H1 (cell line): ENCODE results near the gene SCAI. TPM values are rescaled to one million over a fixed set of nuclear protein-coding genes. Genes with fewer than 3 reads are reported as not detected.

Source experiments
- CTCF ChIA-PET: fragments of 300-600 bp; sonication (Branson Sonifier 250); formaldehyde crosslinking; loops from one replicate; lab custom pipeline; 2021; ENCODE audit not compliant: partially characterized antibody; lab: Charles Lee
- POLR2A ChIA-PET: fragments of 300-600 bp; sonication (Branson Sonifier 250); formaldehyde crosslinking; loops from one replicate; lab custom pipeline; 2021; ENCODE audit warnings: inconsistent platforms; ENCODE audit not compliant: partially characterized antibody; lab: Charles Lee
- DNase-seq, 2 experiments: peaks; one replicate each; pipeline versions ENCODE4 v3.0.0 to v3.0.0-alpha.2; 2010 to 2022; ENCODE audit warnings: low spot score in 2 of 2, low read depth in 1 of 2, mixed read lengths in 1 of 2
- FAIRE-seq: peaks from 2 replicates; lab custom pipeline; 2011; peaks lifted over from hg19 to GRCh38; lab: Jason Lieb, UNC
- H2AFZ ChIP-seq: 2 replicates; pipeline ENCODE4 v1.8.1; 2012; ENCODE audit warnings: low read length, inconsistent platforms
- H2AK5ac ChIP-seq: 2 replicates; pipeline ENCODE4 v1.6.1; 2013; ENCODE audit warnings: low read depth, low read length
- H2BK120ac ChIP-seq: replicated peaks from 2 replicates; pipeline ENCODE3; 2013; ENCODE audit warnings: low read depth, low read length, inconsistent platforms
- H2BK12ac ChIP-seq: 2 replicates; pipeline ENCODE4 v1.6.1; 2013; ENCODE audit warnings: low read depth, low read length
- H2BK15ac ChIP-seq: 2 replicates; pipeline ENCODE4 v1.6.1; 2013; ENCODE audit warnings: low read length
- H2BK20ac ChIP-seq: 2 replicates; pipeline ENCODE4 v1.6.1; 2013; ENCODE audit warnings: low read length
- H2BK5ac ChIP-seq: 2 replicates; pipeline ENCODE4 v1.6.1; 2013; ENCODE audit warnings: low read depth, low read length
- H3K14ac ChIP-seq: 2 replicates; pipeline ENCODE4 v1.6.1; 2013; ENCODE audit warnings: inconsistent platforms; ENCODE audit not compliant: insufficient read length
- H3K18ac ChIP-seq: 2 replicates; pipeline ENCODE4 v1.6.1; 2013; ENCODE audit warnings: low read length; ENCODE audit errors: extremely low read depth
- H3K23ac ChIP-seq: 2 replicates; pipeline ENCODE4 v1.6.1; 2013; ENCODE audit warnings: inconsistent platforms; ENCODE audit not compliant: insufficient read length
- H3K23me2 ChIP-seq: 2 replicates; pipeline ENCODE4 v1.6.1; 2013; ENCODE audit warnings: low read depth, low read length
- H3K27ac ChIP-seq: 2 replicates; pipeline ENCODE4 v1.6.1; 2011; ENCODE audit warnings: low read depth, low read length, inconsistent platforms
- H3K27me3 ChIP-seq, 4 experiments: replicated peaks in 1 of 4; 1 replicate in 1 of 4; 2 replicates in 3 of 4; pipeline versions ENCODE4 v1.6.1 to v1.8.1; 2011 to 2013; ENCODE audit warnings: low read length in 3 of 4, mild to moderate bottlenecking in 3 of 4, inconsistent platforms in 2 of 4, mixed read lengths in 2 of 4, moderate library complexity in 1 of 4; ENCODE audit not compliant: control insufficient read depth in 3 of 4, insufficient read depth in 3 of 4; ENCODE audit errors: extremely low read depth in 1 of 4
- H3K36me3 ChIP-seq, 4 experiments: 2 replicates each; pipeline versions ENCODE4 v1.6.1 to v1.8.1; 2011 to 2013; ENCODE audit warnings: mild to moderate bottlenecking in 4 of 4, low read length in 3 of 4, moderate library complexity in 2 of 4, control low read depth in 1 of 4, inconsistent platforms in 1 of 4; ENCODE audit not compliant: insufficient read depth in 4 of 4, control insufficient read depth in 2 of 4
- H3K4ac ChIP-seq: replicated peaks from 2 replicates; pipeline ENCODE3; 2013; ENCODE audit warnings: low read length, low read depth, mixed read lengths, inconsistent platforms; ENCODE audit not compliant: insufficient read length
- H3K4me1 ChIP-seq, 4 experiments: replicated peaks in 1 of 4; 1 replicate in 1 of 4; 2 replicates in 3 of 4; pipeline versions ENCODE4 v1.6.1 to v1.8.1; 2011 to 2013; ENCODE audit warnings: low read length in 3 of 4, inconsistent platforms in 2 of 4, mixed read lengths in 1 of 4; ENCODE audit not compliant: insufficient read depth in 4 of 4, control insufficient read depth in 3 of 4
- H3K4me2 ChIP-seq, 2 experiments: 2 replicates each; pipeline versions ENCODE4 v1.6.1 to v1.8.1; 2011 to 2013; ENCODE audit warnings: low read depth in 2 of 2, low read length in 2 of 2, control low read depth in 1 of 2, inconsistent platforms in 1 of 2, mild to moderate bottlenecking in 1 of 2; ENCODE audit not compliant: insufficient read depth in 1 of 2
- H3K4me3 ChIP-seq, 4 experiments: fragments of 200-600, 300-600 bp in 1 of 4; sonication (generic), shearing (Covaris generic), sonication (Bioruptor Twin) in 1 of 4; 2 replicates each; pipeline versions ENCODE4 v1.5.1 to v1.8.1; 2011 to 2016; ENCODE audit warnings: low read length in 4 of 4, low read depth in 3 of 4, control low read depth in 2 of 4, inconsistent platforms in 2 of 4, mild to moderate bottlenecking in 2 of 4, mixed read lengths in 1 of 4, moderate library complexity in 1 of 4; ENCODE audit not compliant: insufficient read depth in 2 of 4; ENCODE audit errors: extremely low read depth in 1 of 4
- H3K56ac ChIP-seq: replicated peaks from 2 replicates; pipeline ENCODE3; 2013; ENCODE audit warnings: low read depth, mild to moderate bottlenecking, mixed read lengths, low read length, inconsistent platforms; ENCODE audit not compliant: insufficient read length
- H3K79me1 ChIP-seq: 2 replicates; pipeline ENCODE4 v1.6.1; 2013; ENCODE audit warnings: low read depth, low read length, control low read depth
- H3K79me2 ChIP-seq, 2 experiments: 2 replicates each; pipeline versions ENCODE4 v1.6.1 to v1.8.1; 2012 to 2013; ENCODE audit warnings: low read length in 2 of 2, mild to moderate bottlenecking in 2 of 2, inconsistent platforms in 1 of 2; ENCODE audit not compliant: insufficient read depth in 2 of 2, control insufficient read depth in 1 of 2
- H3K9ac ChIP-seq, 4 experiments: replicated peaks in 1 of 4; 1 replicate in 1 of 4; 2 replicates in 3 of 4; pipeline versions ENCODE4 v1.6.1 to v1.8.1; 2011 to 2013; ENCODE audit warnings: low read depth in 3 of 4, low read length in 3 of 4, control low read depth in 2 of 4, mild to moderate bottlenecking in 2 of 4, moderate library complexity in 2 of 4, inconsistent platforms in 1 of 4; ENCODE audit errors: extremely low read depth in 1 of 4
- H3K9me3 ChIP-seq, 2 experiments: 2 replicates each; pipeline versions ENCODE4 v1.6.1 to v1.8.1; 2012 to 2013; ENCODE audit warnings: mild to moderate bottlenecking in 2 of 2, moderate library complexity in 2 of 2, control low read depth in 1 of 2, inconsistent platforms in 1 of 2, low read depth in 1 of 2, low read length in 1 of 2, mixed read lengths in 1 of 2; ENCODE audit not compliant: insufficient read depth in 2 of 2
- H4K20me1 ChIP-seq, 2 experiments: replicated peaks in 1 of 2; 2 replicates each; pipeline versions ENCODE3 to v1.8.1; 2011 to 2013; ENCODE audit warnings: inconsistent platforms in 2 of 2, low read length in 2 of 2, mild to moderate bottlenecking in 1 of 2; ENCODE audit not compliant: insufficient read depth in 2 of 2, control insufficient read depth in 1 of 2
- H4K5ac ChIP-seq: 2 replicates; pipeline ENCODE4 v1.6.1; 2013; ENCODE audit warnings: low read length, low read depth, mixed read lengths, inconsistent platforms; ENCODE audit not compliant: insufficient read length
- H4K8ac ChIP-seq: 2 replicates; pipeline ENCODE4 v1.8.0; 2013; ENCODE audit warnings: mild to moderate bottlenecking, moderate library complexity, low read length, inconsistent platforms; ENCODE audit not compliant: insufficient read depth; ENCODE audit errors: extremely low read depth
- H4K91ac ChIP-seq: replicated peaks from 2 replicates; pipeline ENCODE3; 2013; ENCODE audit warnings: low read length, mixed read lengths, inconsistent platforms; ENCODE audit not compliant: insufficient read length
- RNF2 ChIP-seq: fragments of 200-900, 300-1000 bp; sonication (generic); IDR thresholded peaks from 2 replicates; pipeline ENCODE4 v1.7.1; 2016; ENCODE audit warnings: borderline replicate concordance, low read depth, mild to moderate bottlenecking, antibody characterized with exemption, low read length; ENCODE audit not compliant: poor library complexity, severe bottlenecking; ENCODE audit errors: missing control alignments
- TAF1 ChIP-seq: IDR thresholded peaks from 2 replicates; pipeline ENCODE4 v1.6.1; 2011; ENCODE audit warnings: mild to moderate bottlenecking, low read depth, low read length
- TEAD4 ChIP-seq: IDR thresholded peaks from 2 replicates; pipeline ENCODE4 v1.6.1; 2012; ENCODE audit warnings: low read depth, low read length, inconsistent platforms, mixed read lengths
- whole genome bisulfite sequencing, 2 experiments: shearing (Covaris generic) in 1 of 2; methylation state at CpG; one replicate each; pipeline versions ENCODE4 v1.1.6 to v1.1.7; 2013 to 2015; ENCODE audit warnings: low lambda C conversion rate in 2 of 2, mixed read lengths in 2 of 2, inconsistent platforms in 1 of 2, low coverage in 1 of 2, missing lambda C conversion rate in 1 of 2; ENCODE audit not compliant: insufficient replicate concordance in 2 of 2, insufficient coverage in 1 of 2, insufficient read length in 1 of 2; ENCODE audit errors: extremely low coverage in 1 of 2, missing lambda C conversion rate in 1 of 2; 5-methylcytosine and 5-hydroxymethylcytosine counted together
- polyA plus RNA-seq, 7 experiments: library from polyadenylated mRNA; depleted of rRNA in 3 of 7; stranded (reverse) in 5 of 7; unstranded in 2 of 7; fragments of >200 nt in 5 of 7; fragments of 200-250 nt in 2 of 7; gene quantifications; 1 replicate in 5 of 7; 2 replicates in 1 of 7; 4 replicates in 1 of 7; pipeline versions ENCODE4 v1.2.1 to v1.2.3, GENCODE V29; 2011 to 2013; ENCODE audit warnings: missing spikeins in 2 of 7, mixed read lengths in 2 of 7
- total RNA-seq: library from RNA; stranded (reverse); fragmentation: NEBNext Ultra II Directional; extraction: Animal tissue kit (Norgen Biotek cat#: 25700); gene quantifications from 2 replicates; pipeline ENCODE4 v1.2.1, GENCODE V29; 2021

SCAI gene
- total and polyA plus RNA-seq, 2 of the 8 experiments (the other 6 are each of a cell fraction or from before 2014, with no cell fraction given), result 6.4 to 19.8 TPM

- ChIA-PET CTCF (no interaction called here), POLR2A (no interaction called here)
- WGBS, 2 experiments, result 83% methylated on average over 5 of the region's 5 CpGs; no CpG with 5 or more reads in 1 of the 2 experiments
- TF ChIP-seq RNF2, result no peak
- no peak for TF ChIP-seq TAF1
- TF ChIP-seq TEAD4, result no peak
These were observed 195.5 kb downstream of the SCAI start for GRCh38 chr9:124947727-124948391.

More at GRCh38 chr9:124947727-124948391, 195.5 kb downstream of the SCAI start:
- H3K4me2 ChIP-seq, result no peak overlapping the region
- H3K23me2 ChIP-seq, result no peaks in the 10 kb centered on the region
- H3K9ac ChIP-seq, result no peak overlapping the region
- no peak overlapping the region for H4K5ac ChIP-seq
- H3K4me3 ChIP-seq, result no peak overlapping the region
- H2BK20ac ChIP-seq, result no peak overlapping the region
- H3K36me3 ChIP-seq, result no peaks in the 10 kb centered on the region; a peak in 1 of 8 replicates
- H3K18ac ChIP-seq, result no peak overlapping the region
- no peaks in the 10 kb centered on the region for H3K27me3 ChIP-seq
- no peak overlapping the region for H4K91ac ChIP-seq
- peaks cover 0 to 2% of the 10 kb centered on the region in 2 experiments for H4K20me1 ChIP-seq
- H3K79me1 ChIP-seq, result no peaks in the 10 kb centered on the region
- H3K9me3 ChIP-seq, result no peaks in the 10 kb centered on the region
- H2BK12ac ChIP-seq, result no peak overlapping the region
- H3K27ac ChIP-seq, result no peak overlapping the region
- no peak overlapping the region for H3K4ac ChIP-seq
- no peak overlapping the region for H2BK15ac ChIP-seq
- no peaks in the 10 kb centered on the region for H3K79me2 ChIP-seq
- no peaks in the 10 kb centered on the region for H3K4me1 ChIP-seq
- H3K56ac ChIP-seq, result no peak overlapping the region
- H3K23ac ChIP-seq, result no peak overlapping the region
- no peak for FAIRE-seq
- H4K8ac ChIP-seq, result no peak overlapping the region
- no peak overlapping the region for H2BK5ac ChIP-seq
- H2AFZ ChIP-seq, result no peak overlapping the region
- no peak overlapping the region for H2AK5ac ChIP-seq
- no peak overlapping the region for H2BK120ac ChIP-seq
- no peak overlapping the region for H3K14ac ChIP-seq
- DNase-seq, result no peak
